Large intestine (tissue), 3 donors: ENCODE measurements around the gene CRLF1. TPM values are rescaled to one million over a fixed set of nuclear protein-coding genes. Genes with fewer than 3 reads are reported as not detected.

Source experiments
- DNase-seq, 2 donors: peaks; one replicate each; pipeline versions ENCODE4 v3.0.0 to v3.0.0-alpha.2; 2013
- H3K27ac ChIP-seq: one replicate; pipeline ENCODE4 v1.5.1; 2013; ENCODE audit warnings: low read length
- H3K27me3 ChIP-seq: 2 replicates; pipeline ENCODE4 v1.6.1; 2013; ENCODE audit warnings: low read length; ENCODE audit not compliant: control insufficient read depth, insufficient read depth
- H3K36me3 ChIP-seq: 2 replicates; pipeline ENCODE4 v1.6.1; 2013; ENCODE audit warnings: low read length; ENCODE audit not compliant: control insufficient read depth, insufficient read depth
- H3K4me1 ChIP-seq: one replicate; pipeline ENCODE4 v1.6.1; 2013; ENCODE audit warnings: low read length; ENCODE audit not compliant: control insufficient read depth, insufficient read depth
- H3K4me3 ChIP-seq: one replicate; pipeline ENCODE4 v1.5.1; 2013; ENCODE audit warnings: low read length
- H3K9me3 ChIP-seq: one replicate; pipeline ENCODE4 v1.6.1; 2013; ENCODE audit warnings: mild to moderate bottlenecking, low read depth, low read length, moderate library complexity; ENCODE audit not compliant: control insufficient read depth
- WGBS: methylation state at CpG from one replicate; pipeline ENCODE4 v1.1.5; 2013; ENCODE audit warnings: low lambda C conversion rate; ENCODE audit not compliant: insufficient coverage; 5-methylcytosine and 5-hydroxymethylcytosine counted together
- polyA plus RNA-seq: library from polyadenylated mRNA; unstranded; fragments of 120-200 nt; gene quantifications from one replicate; pipeline ENCODE4 v1.2.1, GENCODE V29; 2013

Gene CRLF1
- polyA plus RNA-seq, 1 donor: 3.2 TPM

DNA sequence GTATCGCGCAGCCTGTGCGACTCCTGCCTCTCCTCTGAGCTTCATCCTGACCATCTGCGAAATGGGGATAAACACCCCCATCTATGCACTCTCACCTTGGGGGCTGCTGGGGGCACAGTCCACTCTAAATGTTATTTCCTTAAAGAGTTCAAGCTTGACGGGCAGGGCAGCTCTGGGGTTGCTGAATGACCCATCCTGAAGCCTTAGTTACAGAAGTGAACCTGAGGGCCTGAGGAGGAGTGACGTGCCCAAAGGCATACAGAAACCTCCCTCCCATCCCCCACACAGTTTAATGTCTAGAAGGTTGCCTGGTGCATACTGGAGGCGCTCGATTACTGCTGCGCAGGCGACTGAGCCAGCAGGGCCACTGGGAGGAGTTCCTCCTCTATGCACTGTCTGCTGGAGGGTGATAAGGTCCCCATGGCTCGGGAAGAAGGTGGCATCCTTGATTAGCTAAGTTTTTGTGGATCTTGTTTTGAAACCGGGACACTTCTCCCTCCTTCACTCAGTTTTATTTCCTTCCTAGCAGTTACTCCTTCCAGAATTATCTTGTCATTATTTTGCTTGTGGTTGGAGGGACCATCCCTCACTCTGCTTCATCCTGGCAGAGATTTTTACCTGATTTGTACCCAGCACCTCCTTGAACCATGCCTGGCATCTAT is 62.7 kb downstream of the CRLF1 start:
- WGBS: no CpG with 5 or more reads among the region's 12 CpGs
- Histone ChIP-seq H3K27ac (no peak overlapping the region), H3K36me3 (peaks cover 23% of the 10 kb centered on the region), H3K4me3 (peak overlapping the region; percentile 36), H3K27me3 (no peaks in the 10 kb centered on the region), H3K4me1 (peaks cover 4% of the 10 kb centered on the region), H3K9me3 (no peaks in the 10 kb centered on the region)
- peak; percentile 71 to 75 for DNase-seq

Other genes with a start within 250 kb of the CRLF1 start
- 20.3 TPM for gene GDF15, start 220.6 kb downstream of the CRLF1 start, polyA plus RNA-seq
- gene LRRC25, start 209.2 kb downstream of the CRLF1 start, polyA plus RNA-seq: 3.1 TPM
- 105 TPM for gene SSBP4, start 187.4 kb downstream of the CRLF1 start, polyA plus RNA-seq
- gene ISYNA1, start 168.7 kb downstream of the CRLF1 start, polyA plus RNA-seq: 64.4 TPM
- 9.6 TPM for gene ELL, start 84.7 kb downstream of the CRLF1 start, polyA plus RNA-seq
- 138 TPM for gene FKBP8, start 63.2 kb downstream of the CRLF1 start, polyA plus RNA-seq
- gene KXD1, start 48.9 kb downstream of the CRLF1 start, polyA plus RNA-seq: 62.4 TPM
- gene UBA52, start 34.9 kb downstream of the CRLF1 start, polyA plus RNA-seq: 901 TPM
- 47.2 TPM for gene REX1BD, start 18.0 kb downstream of the CRLF1 start, polyA plus RNA-seq
- gene TMEM59L, start 6.1 kb upstream of the CRLF1 start, polyA plus RNA-seq: 12.5 TPM
- 4.6 TPM for gene KLHL26, start 30.2 kb upstream of the CRLF1 start, polyA plus RNA-seq
- gene CRTC1, start 76.9 kb upstream of the CRLF1 start, polyA plus RNA-seq: 21.5 TPM
- gene COMP, start 184.5 kb upstream of the CRLF1 start, polyA plus RNA-seq: 1.2 TPM
- 52.3 TPM for gene UPF1, start 225.2 kb upstream of the CRLF1 start, polyA plus RNA-seq